Hematopoietic multipotent progenitor cell (in vitro differentiated cells): ENCODE data around the gene EEF2. TPM values are rescaled to one million over a fixed set of nuclear protein-coding genes. Genes with fewer than 3 reads are reported as not detected.
"Not testable (repeated sequence)": the region's sequence is repeated elsewhere in the genome, so short reads cannot be mapped to it uniquely, and the experiment has no call there.

Source experiments
- DNase-seq, 3 donors: peaks; one replicate each; pipeline ENCODE4 v3.0.0-alpha.2; 2011 to 2015; ENCODE audit warnings: low read depth in 2 of 3, low spot score in 2 of 3
- total RNA-seq: library from RNA; depleted of rRNA; stranded (reverse); fragments of >200 nt; gene quantifications from one replicate; pipeline ENCODE4 v1.2.3, GENCODE V29; 2012

The EEF2 gene
- total RNA-seq, 1 donor, result 7,662 TPM

GRCh38 chr19:4015705-4016402, 30.6 kb upstream of the EEF2 start:
- DNase-seq, result no peak

GRCh38 chr19:4014541-4015491, 29.6 kb upstream of the EEF2 start:
- peak in 2 of 3 donors; percentile 21 to 31 for DNase-seq

DNA sequence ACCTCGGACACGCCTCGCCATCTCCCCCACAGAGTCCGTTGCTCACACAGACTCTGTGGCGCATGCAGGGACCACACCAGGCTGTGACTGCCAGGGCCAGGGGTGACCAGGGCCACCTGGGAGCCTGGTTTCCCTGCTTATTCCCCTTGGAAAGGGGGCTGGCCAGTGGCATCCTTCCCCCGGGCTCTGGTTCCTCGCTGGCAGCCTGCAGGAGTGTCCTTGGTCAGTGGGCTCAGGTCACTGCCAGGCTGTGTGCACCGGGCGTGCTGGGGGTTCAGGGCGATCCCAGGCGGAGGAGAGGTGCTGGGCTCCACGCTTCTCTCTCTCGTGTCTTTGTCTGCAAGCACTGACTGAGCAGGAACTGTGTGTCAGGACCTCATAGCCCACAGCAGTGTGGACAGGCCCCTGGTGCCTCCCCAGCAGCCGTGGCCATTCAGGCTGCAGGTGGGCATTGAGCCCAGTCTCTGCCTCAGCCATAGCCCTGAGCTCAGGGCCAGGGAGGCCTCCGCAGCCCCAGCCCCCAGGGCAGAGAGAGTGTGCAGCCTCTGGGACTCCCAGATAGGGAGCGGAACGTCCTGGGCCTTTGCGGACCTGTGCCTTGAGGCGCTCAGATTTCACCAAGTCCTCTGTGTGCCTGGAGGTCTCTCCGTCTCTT, 28.8 kb upstream of the EEF2 start:
- DNase-seq, result no peak

DNA sequence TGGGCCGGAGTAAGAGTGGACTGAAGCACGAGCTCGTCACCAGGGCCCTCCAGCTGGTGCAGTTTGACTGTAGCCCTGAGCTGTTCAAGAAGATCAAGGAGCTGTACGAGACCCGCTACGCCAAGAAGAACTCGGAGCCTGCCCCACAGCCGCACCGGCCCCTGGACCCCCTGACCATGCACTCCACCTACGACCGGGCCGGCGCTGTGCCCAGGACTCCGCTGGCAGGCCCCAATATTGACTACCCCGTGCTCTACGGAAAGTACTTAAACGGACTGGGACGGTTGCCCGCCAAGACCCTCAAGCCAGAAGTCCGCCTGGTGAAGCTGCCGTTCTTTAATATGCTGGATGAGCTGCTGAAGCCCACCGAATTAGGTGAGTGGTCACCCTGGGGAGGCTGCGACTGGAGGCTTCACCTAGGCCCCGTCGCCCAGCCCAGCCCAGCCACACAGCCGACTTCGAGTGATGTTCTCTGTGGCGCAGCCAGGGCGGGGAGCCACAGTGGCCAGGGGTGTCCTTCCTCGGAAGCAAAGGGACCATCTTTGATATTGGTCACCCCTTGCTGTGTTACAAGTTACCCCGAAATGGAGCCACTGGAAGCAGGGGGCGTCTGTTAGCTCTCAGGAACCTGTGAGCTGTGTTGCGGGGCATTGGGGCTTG, 27.8 kb upstream of the EEF2 start:
- DNase-seq, result no peak

GRCh38 chr19:4012092-4012974, 27.1 kb upstream of the EEF2 start:
- no peak for DNase-seq

GRCh38 chr19:4011430-4011829, 26.2 kb upstream of the EEF2 start:
- DNase-seq, result not testable (repeated sequence)

- DNase-seq, result no peak
These were observed 25.5 kb upstream of the EEF2 start for GRCh38 chr19:4010808-4011110.

DNA sequence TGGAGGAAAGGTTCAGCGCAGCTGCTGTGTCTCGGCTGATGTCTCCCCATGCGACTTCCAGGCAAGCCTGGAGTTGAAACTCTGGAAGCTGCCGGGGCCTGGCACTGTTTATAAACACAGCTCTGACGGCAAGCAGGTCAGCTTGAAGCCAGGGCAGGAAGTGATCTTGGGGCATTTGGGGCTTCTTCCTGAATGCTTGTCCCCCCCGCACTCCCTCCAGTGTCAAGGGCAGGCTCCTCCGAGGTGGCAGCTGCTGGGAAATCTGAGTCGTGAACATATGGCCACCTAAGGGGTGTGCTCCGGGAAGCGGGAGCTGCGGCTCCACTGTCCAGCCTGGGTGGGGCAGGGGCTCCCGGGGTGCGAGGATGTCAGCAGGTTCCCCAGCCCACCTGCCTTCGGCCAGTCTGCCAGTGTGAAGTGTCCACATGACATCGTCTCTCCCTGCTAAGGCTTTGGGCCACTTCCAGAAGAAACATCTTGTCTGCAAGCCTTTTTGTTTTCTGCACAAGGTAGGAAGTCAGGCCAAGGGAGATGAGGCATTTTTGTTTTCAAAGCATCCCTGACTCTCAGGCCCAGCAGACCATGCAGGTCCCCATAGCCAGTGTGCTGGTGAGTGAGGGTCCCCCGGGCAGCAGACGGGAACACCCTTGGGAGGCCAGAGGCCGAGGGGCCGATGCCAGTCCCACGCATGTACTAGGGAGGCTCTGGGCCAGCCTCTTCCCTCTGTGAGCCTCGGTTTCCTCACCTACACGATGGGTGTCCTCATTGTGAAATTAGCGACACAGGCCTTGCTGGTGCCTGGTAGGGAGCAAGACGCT, 24.9 kb upstream of the EEF2 start:
- DNase-seq, result no peak

DNA sequence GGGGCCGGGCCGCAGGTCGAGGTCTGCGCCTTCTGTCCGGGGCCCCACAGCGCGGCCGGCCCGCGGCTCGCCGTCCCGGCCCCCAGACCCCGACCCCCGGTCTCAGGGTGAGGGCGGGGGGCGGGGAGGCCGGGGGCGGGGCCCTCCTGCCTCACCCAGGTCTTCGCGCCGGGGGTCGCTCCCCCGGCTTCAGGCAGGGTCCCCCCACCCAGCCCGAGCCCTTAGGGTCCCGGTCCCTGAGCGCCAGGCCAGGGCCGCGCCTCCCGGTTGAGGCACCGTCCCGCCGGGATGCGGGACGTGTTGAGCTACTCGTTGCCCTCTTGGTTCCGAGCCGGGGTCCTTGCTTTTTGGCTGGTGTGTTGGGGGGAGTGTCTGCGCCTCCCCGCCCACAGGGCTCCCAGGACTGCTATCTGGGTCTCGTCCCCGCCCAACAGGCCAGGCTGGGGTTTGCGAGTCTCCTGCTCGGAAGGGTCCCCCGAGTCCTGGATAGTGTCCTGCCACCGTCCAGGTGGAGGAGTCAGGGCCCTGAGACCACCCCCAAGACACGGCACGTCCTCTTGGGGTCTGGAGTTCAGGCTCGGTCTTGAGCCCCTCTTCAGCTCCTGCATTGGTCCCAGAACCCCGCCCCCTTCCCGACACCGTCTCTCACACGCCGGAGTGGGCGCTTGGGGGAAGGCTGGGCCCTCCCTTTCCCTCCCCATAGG, 22.7 kb upstream of the EEF2 start:
- DNase-seq, result no peak

- peak; percentile 91 to 97 (median 97) for DNase-seq
These were observed 22.0 kb upstream of the EEF2 start, which contains the start of gene PIAS4 for GRCh38 chr19:4007021-4007835. PIAS4 (plus strand) TSS chr19:4007736; CDS start chr19:4007761, 25 bp downstream.

GRCh38 chr19:4005436-4005835, 20.2 kb upstream of the EEF2 start:
- DNase-seq, result not testable (repeated sequence)

DNA sequence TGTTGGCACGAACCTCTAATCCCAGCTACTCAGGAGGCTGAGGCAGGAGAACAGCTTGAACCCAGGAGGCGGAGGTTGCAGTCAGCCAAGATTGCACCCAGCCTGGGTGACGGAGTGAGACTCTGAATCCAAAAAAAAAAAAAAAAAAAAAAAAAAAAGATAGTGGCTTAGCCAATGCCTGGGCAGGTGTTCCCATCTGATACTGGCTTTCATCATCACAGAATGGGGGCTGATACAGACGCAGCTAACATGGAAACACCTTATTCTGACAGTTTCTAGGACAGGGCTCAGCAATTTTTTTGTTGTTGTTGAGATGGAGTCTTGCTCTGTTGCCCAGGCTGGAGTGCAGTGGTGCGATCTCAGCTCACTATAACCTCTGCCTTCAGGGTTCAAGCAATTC, 15.5 kb upstream of the EEF2 start:
- not testable (repeated sequence) for DNase-seq

GRCh38 chr19:3998667-3999412, 13.6 kb upstream of the EEF2 start:
- DNase-seq, result not testable (repeated sequence)

GRCh38 chr19:3995607-3996006, 10.3 kb upstream of the EEF2 start:
- DNase-seq, result no peak

GRCh38 chr19:3990815-3991117, 5.5 kb upstream of the EEF2 start:
- DNase-seq, result no peak

- DNase-seq, result peak; percentile 87 to 92 (median 88)
These were observed 2.5 kb upstream of the EEF2 start for GRCh38 chr19:3987619-3988371.
